IgD-negative memory B cell (primary cell): ENCODE results near the gene FLYWCH1. TPM values are rescaled to one million over a fixed set of nuclear protein-coding genes. Genes with fewer than 3 reads are reported as not detected.

Source experiments
- H3K27ac Mint-ChIP-seq, 3 donors: one replicate each; pipeline ENCODE4 v1.8.0; 2020 to 2022; ENCODE audit warnings: mild to moderate bottlenecking in 3 of 3, mixed read lengths in 3 of 3, moderate library complexity in 1 of 3
- H3K27me3 Mint-ChIP-seq: one replicate; pipeline ENCODE4 v1.8.0; 2021; ENCODE audit warnings: mixed read lengths
- H3K36me3 Mint-ChIP-seq: one replicate; pipeline ENCODE4 v1.8.0; 2020; ENCODE audit warnings: mild to moderate bottlenecking, mixed read lengths
- H3K4me1 Mint-ChIP-seq, 3 donors: one replicate each; pipeline ENCODE4 v1.8.0; 2020 to 2022; ENCODE audit warnings: mixed read lengths in 3 of 3, mild to moderate bottlenecking in 1 of 3
- H3K4me3 Mint-ChIP-seq, 4 donors: one replicate each; pipeline ENCODE4 v1.8.0; 2020 to 2022; ENCODE audit warnings: mild to moderate bottlenecking in 4 of 4, mixed read lengths in 4 of 4, moderate library complexity in 3 of 4
- H3K9me3 Mint-ChIP-seq, 3 donors: one replicate each; pipeline ENCODE4 v1.8.0; 2020 to 2021; ENCODE audit warnings: mixed read lengths in 3 of 3, mild to moderate bottlenecking in 1 of 3
- polyA plus RNA-seq: library from polyadenylated mRNA; unstranded; fragments of 300-500 nt; fragmentation: Illumina TruSeq; gene quantifications from one replicate; pipeline ENCODE4 v1.2.3, GENCODE V29; 2021

The FLYWCH1 gene
- polyA plus RNA-seq, 1 donor from 2014 or later = 14.8 TPM

- no peaks in the 10 kb centered on the region for H3K9me3 Mint-ChIP-seq
- H3K27ac Mint-ChIP-seq = no peak overlapping the region
- peak overlapping the region; percentile 25 to 81 (median 60) for H3K4me3 Mint-ChIP-seq
Measured at GRCh38 chr16:2962334-2963073, 50.8 kb downstream of the FLYWCH1 start.

GRCh38 chr16:2963074-2963722 is 51.5 kb downstream of the FLYWCH1 start:
- Mint-ChIP-seq H3K27me3 (peaks cover 31% of the 10 kb centered on the region), H3K4me3 (peak overlapping the region; percentile 25 to 86 (median 76)), H3K36me3 (no peaks in the 10 kb centered on the region), H3K27ac (no peak overlapping the region), H3K4me1 (peaks cover 7 to 14% (median 12%) of the 10 kb centered on the region in 3 donors), H3K9me3 (peaks cover 0 to 1% (median 0%) of the 10 kb centered on the region in 3 donors)

More at GRCh38 chr16:2962334-2963073, 50.8 kb downstream of the FLYWCH1 start:
- H3K27me3 Mint-ChIP-seq = peaks cover 27% of the 10 kb centered on the region
- H3K4me1 Mint-ChIP-seq = peaks cover 4 to 10% (median 10%) of the 10 kb centered on the region in 3 donors
- no peaks in the 10 kb centered on the region for H3K36me3 Mint-ChIP-seq

- H3K27ac Mint-ChIP-seq = peak within 1 kb of the TSS in 1 of 3 donors; percentile 74
- H3K9me3 Mint-ChIP-seq = peaks cover 0 to 2% (median 0%) of the 10 kb centered on the region in 3 donors
- H3K36me3 Mint-ChIP-seq = no peaks in the 10 kb centered on the region
- H3K4me1 Mint-ChIP-seq = peaks cover 14 to 18% (median 15%) of the 10 kb centered on the region in 3 donors
- H3K27me3 Mint-ChIP-seq = peaks cover 32% of the 10 kb centered on the region
- H3K4me3 Mint-ChIP-seq = peak within 1 kb of the TSS; percentile 71 to 93 (median 84)
Measured at GRCh38 chr16:2963723-2964474, 52.2 kb downstream of the FLYWCH1 start, which contains the start of gene KREMEN2. KREMEN2 (plus strand) TSS chr16:2964275; CDS start chr16:2964521, 246 bp downstream.

- Mint-ChIP-seq H3K4me3 (peak overlapping the region; percentile 71 to 93 (median 84)), H3K4me1 (peaks cover 15 to 18% (median 15%) of the 10 kb centered on the region in 3 donors), H3K9me3 (peaks cover 0 to 2% (median 0%) of the 10 kb centered on the region in 3 donors), H3K36me3 (no peaks in the 10 kb centered on the region), H3K27me3 (peaks cover 28% of the 10 kb centered on the region), H3K27ac (peak overlapping the region in 1 of 3 donors; percentile 74)
Measured at GRCh38 chr16:2964475-2965336, 53.0 kb downstream of the FLYWCH1 start.

GRCh38 chr16:2966043-2966807 is 54.5 kb downstream of the FLYWCH1 start:
- peaks cover 25% of the 10 kb centered on the region for H3K27me3 Mint-ChIP-seq
- H3K36me3 Mint-ChIP-seq = peaks cover 4% of the 10 kb centered on the region
- peaks cover 15 to 18% (median 18%) of the 10 kb centered on the region in 3 donors for H3K4me1 Mint-ChIP-seq
- H3K4me3 Mint-ChIP-seq = peak overlapping the region in 2 of 4 donors; percentile 80 to 85
- H3K27ac Mint-ChIP-seq = peak overlapping the region in 1 of 3 donors; percentile 74
- peaks cover 0 to 2% (median 0%) of the 10 kb centered on the region in 3 donors for H3K9me3 Mint-ChIP-seq

GRCh38 chr16:2966808-2967191 is 55.1 kb downstream of the FLYWCH1 start:
- H3K27ac Mint-ChIP-seq = no peak overlapping the region
- H3K4me3 Mint-ChIP-seq = no peak overlapping the region
- H3K4me1 Mint-ChIP-seq = peaks cover 15 to 17% (median 16%) of the 10 kb centered on the region in 3 donors
- H3K9me3 Mint-ChIP-seq = peaks cover 0 to 2% (median 0%) of the 10 kb centered on the region in 3 donors
- peaks cover 4% of the 10 kb centered on the region for H3K36me3 Mint-ChIP-seq
- peaks cover 22% of the 10 kb centered on the region for H3K27me3 Mint-ChIP-seq

- H3K27me3 Mint-ChIP-seq = peaks cover 24% of the 10 kb centered on the region
- peaks cover 0 to 2% (median 0%) of the 10 kb centered on the region in 3 donors for H3K9me3 Mint-ChIP-seq
- peak overlapping the region in 1 of 4 donors; percentile 51 for H3K4me3 Mint-ChIP-seq
- H3K27ac Mint-ChIP-seq = no peak overlapping the region
- peaks cover 14 to 15% (median 14%) of the 10 kb centered on the region in 3 donors for H3K4me1 Mint-ChIP-seq
- peaks cover 4% of the 10 kb centered on the region for H3K36me3 Mint-ChIP-seq
Measured at GRCh38 chr16:2967211-2967631, 55.5 kb downstream of the FLYWCH1 start.

- peak overlapping the region in 3 of 4 donors; percentile 51 to 93 (median 90) for H3K4me3 Mint-ChIP-seq
- peaks cover 0 to 2% (median 0%) of the 10 kb centered on the region in 3 donors for H3K9me3 Mint-ChIP-seq
- H3K27ac Mint-ChIP-seq = peak overlapping the region in 2 of 3 donors; percentile 78 to 89
- peaks cover 14 to 15% (median 14%) of the 10 kb centered on the region in 3 donors for H3K4me1 Mint-ChIP-seq
- peaks cover 4% of the 10 kb centered on the region for H3K36me3 Mint-ChIP-seq
- peaks cover 27% of the 10 kb centered on the region for H3K27me3 Mint-ChIP-seq
Measured at GRCh38 chr16:2967721-2968161, 56.0 kb downstream of the FLYWCH1 start.

GRCh38 chr16:2968368-2968737 is 56.6 kb downstream of the FLYWCH1 start:
- peak overlapping the region; percentile 79 to 93 (median 92) for H3K4me3 Mint-ChIP-seq
- H3K27ac Mint-ChIP-seq = peak overlapping the region in 2 of 3 donors; percentile 78 to 89
- H3K27me3 Mint-ChIP-seq = peaks cover 27% of the 10 kb centered on the region
- peaks cover 4% of the 10 kb centered on the region for H3K36me3 Mint-ChIP-seq
- H3K9me3 Mint-ChIP-seq = peaks cover 0 to 2% (median 0%) of the 10 kb centered on the region in 3 donors
- H3K4me1 Mint-ChIP-seq = peaks cover 14 to 15% (median 14%) of the 10 kb centered on the region in 3 donors

- peak within 1 kb of the TSS; percentile 79 to 93 (median 92) for H3K4me3 Mint-ChIP-seq
- peaks cover 25% of the 10 kb centered on the region for H3K27me3 Mint-ChIP-seq
- H3K36me3 Mint-ChIP-seq = peaks cover 4% of the 10 kb centered on the region
- peaks cover 12 to 15% (median 14%) of the 10 kb centered on the region in 3 donors for H3K4me1 Mint-ChIP-seq
- peaks cover 0 to 2% (median 0%) of the 10 kb centered on the region in 3 donors for H3K9me3 Mint-ChIP-seq
- H3K27ac Mint-ChIP-seq = peak within 1 kb of the TSS; percentile 57 to 89 (median 78)
Measured at GRCh38 chr16:2968738-2969544, 57.2 kb downstream of the FLYWCH1 start, which contains the start of gene PAQR4. PAQR4 (plus strand) TSS chr16:2969348; CDS start chr16:2969675, 327 bp downstream.

- Mint-ChIP-seq H3K9me3 (peaks cover 0 to 2% (median 0%) of the 10 kb centered on the region in 3 donors), H3K36me3 (peaks cover 4% of the 10 kb centered on the region), H3K4me1 (peaks cover 12 to 15% (median 14%) of the 10 kb centered on the region in 3 donors)
Measured at GRCh38 chr16:2969545-2970521, 58.1 kb downstream of the FLYWCH1 start.

More at GRCh38 chr16:2969545-2970521, 58.1 kb downstream of the FLYWCH1 start:
- H3K27ac Mint-ChIP-seq = peak overlapping the region in 1 of 3 donors; percentile 57
- peak overlapping the region; percentile 54 to 79 (median 70) for H3K4me3 Mint-ChIP-seq
- H3K27me3 Mint-ChIP-seq = peaks cover 23% of the 10 kb centered on the region
